Measurements from ENCODE around the gene MEF2C. TPM values are rescaled to one million over a fixed set of nuclear protein-coding genes. Genes with fewer than 3 reads are reported as not detected.
"Not testable (repeated sequence)": the region's sequence is repeated elsewhere in the genome, so short reads cannot be mapped to it uniquely, and the experiment has no call there.

The MEF2C gene
- polyA plus RNA-seq, 3 donors: 32.0 to 89.3 (median 88.3) TPM

- H3K4me3 ChIP-seq (replicated peaks in 1 of 3; ENCODE audit: low read depth in 2 of 3, low read length in 3 of 3); DNase-seq; H3K4me3 Mint-ChIP-seq; H3K9ac ChIP-seq (ENCODE audit: insufficient read depth, low read length, poor library complexity, severe bottlenecking); H3K27me3 Mint-ChIP-seq (ENCODE audit: low read depth in 3 of 3); H3K4me1 Mint-ChIP-seq; intact Hi-C loops (cut with micrococcal nuclease); H3K9me3 ChIP-seq (replicated peaks in 1 of 2; ENCODE audit: control insufficient read depth in 1 of 2, insufficient read depth in 1 of 2, low read length in 2 of 2); H3K79me2 ChIP-seq (ENCODE audit: insufficient read depth, low read length); H3K4me1 ChIP-seq (ENCODE audit: control insufficient read depth in 1 of 2, insufficient read depth in 2 of 2, low read length in 2 of 2); H3K4me2 ChIP-seq (replicated peaks; ENCODE audit: extremely low read depth, low read length, poor library complexity, severe bottlenecking); H2AFZ ChIP-seq (ENCODE audit: insufficient read depth, low read depth, low read length, poor library complexity, severe bottlenecking); H3K27me3 ChIP-seq (ENCODE audit: control insufficient read depth in 2 of 2, insufficient read depth in 2 of 2, low read length in 2 of 2); H3K27ac ChIP-seq (ENCODE audit: low read depth in 1 of 2, low read length in 2 of 2): not testable (repeated sequence)
- Mint-ChIP-seq H3K36me3 (peaks cover 22 to 23% of the 10 kb centered on the region in 2 donors), H3K27ac (peak overlapping the region in 1 of 7 donors; percentile 25), H3K9me3 (peaks cover 0 to 13% (median 7%) of the 10 kb centered on the region in 7 donors)
- Histone ChIP-seq H3K36me3 (replicated peaks in 1 of 2; ENCODE audit: control insufficient read depth in 1 of 2, insufficient read depth in 2 of 2, low read length in 2 of 2) (peaks cover 9 to 14% of the 10 kb centered on the region in 2 donors), H4K20me1 (ENCODE audit: insufficient read depth, low read length) (peaks cover 11% of the 10 kb centered on the region)
- WGBS (ENCODE audit: insufficient coverage): no CpG with 5 or more reads among the region's 3 CpGs
Measured at GRCh38 chr5:88793797-88794196, 89.2 kb downstream of the MEF2C start.

GRCh38 chr5:88792144-88792840 is 90.7 kb downstream of the MEF2C start:
- Histone ChIP-seq H3K4me3 (replicated peaks in 1 of 3; ENCODE audit: low read depth in 2 of 3, low read length in 3 of 3) (no peak overlapping the region), H4K20me1 (ENCODE audit: insufficient read depth, low read length) (peaks cover 11% of the 10 kb centered on the region), H3K4me1 (ENCODE audit: control insufficient read depth in 1 of 2, insufficient read depth in 2 of 2, low read length in 2 of 2) (no peaks in the 10 kb centered on the region), H3K27ac (ENCODE audit: low read depth in 1 of 2, low read length in 2 of 2) (no peak overlapping the region), H3K9me3 (replicated peaks in 1 of 2; ENCODE audit: control insufficient read depth in 1 of 2, insufficient read depth in 1 of 2, low read length in 2 of 2) (no peaks in the 10 kb centered on the region), H3K4me2 (replicated peaks; ENCODE audit: extremely low read depth, low read length, poor library complexity, severe bottlenecking) (no peak overlapping the region), H3K9ac (ENCODE audit: insufficient read depth, low read length, poor library complexity, severe bottlenecking) (no peak overlapping the region), H3K36me3 (replicated peaks in 1 of 2; ENCODE audit: control insufficient read depth in 1 of 2, insufficient read depth in 2 of 2, low read length in 2 of 2) (peaks cover 8 to 12% of the 10 kb centered on the region in 2 donors), H3K27me3 (ENCODE audit: control insufficient read depth in 2 of 2, insufficient read depth in 2 of 2, low read length in 2 of 2) (no peaks in the 10 kb centered on the region), H3K79me2 (ENCODE audit: insufficient read depth, low read length) (no peaks in the 10 kb centered on the region), H2AFZ (ENCODE audit: insufficient read depth, low read depth, low read length, poor library complexity, severe bottlenecking) (no peak overlapping the region)
- H3K36me3 Mint-ChIP-seq: peaks cover 15 to 19% of the 10 kb centered on the region in 2 donors
- no CpG with 5 or more reads among the region's 2 CpGs for WGBS (ENCODE audit: insufficient coverage)
- no peak overlapping the region for H3K4me3 Mint-ChIP-seq
- peaks cover 0 to 7% (median 2%) of the 10 kb centered on the region in 7 donors for H3K9me3 Mint-ChIP-seq
- TF ChIP-seq CTCF (IDR thresholded peaks at IDR 0.05): no peak
- DNase-seq: no peak
- H3K27me3 Mint-ChIP-seq (ENCODE audit: low read depth in 3 of 3): no peaks in the 10 kb centered on the region
- H3K27ac Mint-ChIP-seq: peak overlapping the region in 2 of 7 donors; percentile 3 to 58
- intact Hi-C loops (cut with micrococcal nuclease): no loop called here
- peaks cover 3% of the 10 kb centered on the region for H3K4me1 Mint-ChIP-seq

All from CD14-positive monocyte (primary cell).